Measurements from ENCODE around the gene CLDN14. TPM values are rescaled to one million over a fixed set of nuclear protein-coding genes. Genes with fewer than 3 reads are reported as not detected.

Gene CLDN14, protein sequence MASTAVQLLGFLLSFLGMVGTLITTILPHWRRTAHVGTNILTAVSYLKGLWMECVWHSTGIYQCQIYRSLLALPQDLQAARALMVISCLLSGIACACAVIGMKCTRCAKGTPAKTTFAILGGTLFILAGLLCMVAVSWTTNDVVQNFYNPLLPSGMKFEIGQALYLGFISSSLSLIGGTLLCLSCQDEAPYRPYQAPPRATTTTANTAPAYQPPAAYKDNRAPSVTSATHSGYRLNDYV
- not detected for total RNA-seq (ENCODE audit: unreplicated experiment)
- long read RNA-seq: 0 reads

DNA sequence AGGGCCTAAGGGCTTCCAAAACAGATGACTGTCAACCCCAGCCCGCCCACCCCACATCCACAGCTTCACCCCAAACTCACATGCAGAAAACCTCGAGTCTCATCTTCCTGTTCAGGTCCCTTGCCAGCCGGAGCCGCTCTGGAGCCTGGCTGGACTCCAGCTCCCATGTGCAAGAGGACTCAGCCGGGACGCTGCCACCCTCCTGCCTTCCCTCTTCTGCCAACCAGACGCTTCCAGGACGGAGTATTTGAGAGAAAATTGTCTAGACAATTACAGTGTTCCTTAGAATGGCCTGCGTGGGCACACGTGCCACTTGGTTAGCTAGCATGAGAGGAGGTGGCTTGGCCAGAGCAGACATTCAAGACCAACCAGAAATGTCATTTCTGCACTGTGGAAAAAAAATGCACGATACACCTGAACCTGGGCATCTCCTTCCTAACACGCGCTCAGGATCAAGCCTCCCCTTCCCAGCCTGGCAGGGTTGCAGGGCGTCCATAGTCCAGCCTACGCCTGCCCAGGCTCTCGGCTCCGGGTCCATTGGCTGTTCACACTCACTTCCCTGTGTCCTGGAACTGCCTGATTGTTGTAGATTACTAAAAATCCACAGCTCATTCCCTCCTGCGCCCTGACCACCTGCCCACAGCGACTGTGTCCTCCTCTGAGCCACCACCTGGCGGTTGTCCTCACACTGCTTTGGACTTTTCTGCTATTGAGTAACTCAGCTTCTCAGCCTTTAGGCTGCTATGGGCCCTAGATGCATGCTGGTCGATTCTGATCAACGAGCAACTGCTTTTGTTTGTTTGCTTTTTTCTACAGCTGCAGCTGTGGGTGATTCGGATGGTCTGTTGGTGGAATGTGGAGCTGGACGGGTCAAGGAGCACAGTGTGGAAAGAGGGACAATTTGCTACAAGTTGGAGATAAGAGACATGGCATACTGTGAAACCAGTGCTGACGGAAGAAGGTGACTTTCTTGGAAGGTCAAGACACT is at the start of gene CLDN14:
Gene CLDN14 (minus strand): TSS at position 708 of the 988 bp plus-strand sequence. CDS start 18,427 bp downstream, outside the sequence.
- Mint-ChIP-seq H3K27me3 (ENCODE audit: unreplicated experiment) (peaks cover 2% of the 10 kb centered on the region), H3K27ac (ENCODE audit: unreplicated experiment) (no peak within 1 kb of the TSS), H3K4me1 (ENCODE audit: low read depth, unreplicated experiment) (no peaks in the 10 kb centered on the region), H3K4me3 (ENCODE audit: unreplicated experiment) (no peak within 1 kb of the TSS), H3K9me3 (ENCODE audit: unreplicated experiment) (no peaks in the 10 kb centered on the region), H3K36me3 (ENCODE audit: unreplicated experiment) (no peaks in the 10 kb centered on the region)
- DNase-seq: no peak
- TF ChIP-seq, protein P1, sequence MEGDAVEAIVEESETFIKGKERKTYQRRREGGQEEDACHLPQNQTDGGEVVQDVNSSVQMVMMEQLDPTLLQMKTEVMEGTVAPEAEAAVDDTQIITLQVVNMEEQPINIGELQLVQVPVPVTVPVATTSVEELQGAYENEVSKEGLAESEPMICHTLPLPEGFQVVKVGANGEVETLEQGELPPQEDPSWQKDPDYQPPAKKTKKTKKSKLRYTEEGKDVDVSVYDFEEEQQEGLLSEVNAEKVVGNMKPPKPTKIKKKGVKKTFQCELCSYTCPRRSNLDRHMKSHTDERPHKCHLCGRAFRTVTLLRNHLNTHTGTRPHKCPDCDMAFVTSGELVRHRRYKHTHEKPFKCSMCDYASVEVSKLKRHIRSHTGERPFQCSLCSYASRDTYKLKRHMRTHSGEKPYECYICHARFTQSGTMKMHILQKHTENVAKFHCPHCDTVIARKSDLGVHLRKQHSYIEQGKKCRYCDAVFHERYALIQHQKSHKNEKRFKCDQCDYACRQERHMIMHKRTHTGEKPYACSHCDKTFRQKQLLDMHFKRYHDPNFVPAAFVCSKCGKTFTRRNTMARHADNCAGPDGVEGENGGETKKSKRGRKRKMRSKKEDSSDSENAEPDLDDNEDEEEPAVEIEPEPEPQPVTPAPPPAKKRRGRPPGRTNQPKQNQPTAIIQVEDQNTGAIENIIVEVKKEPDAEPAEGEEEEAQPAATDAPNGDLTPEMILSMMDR (IDR thresholded peaks at IDR 0.05; ENCODE audit: partially characterized antibody, unreplicated experiment): no peak

DNA sequence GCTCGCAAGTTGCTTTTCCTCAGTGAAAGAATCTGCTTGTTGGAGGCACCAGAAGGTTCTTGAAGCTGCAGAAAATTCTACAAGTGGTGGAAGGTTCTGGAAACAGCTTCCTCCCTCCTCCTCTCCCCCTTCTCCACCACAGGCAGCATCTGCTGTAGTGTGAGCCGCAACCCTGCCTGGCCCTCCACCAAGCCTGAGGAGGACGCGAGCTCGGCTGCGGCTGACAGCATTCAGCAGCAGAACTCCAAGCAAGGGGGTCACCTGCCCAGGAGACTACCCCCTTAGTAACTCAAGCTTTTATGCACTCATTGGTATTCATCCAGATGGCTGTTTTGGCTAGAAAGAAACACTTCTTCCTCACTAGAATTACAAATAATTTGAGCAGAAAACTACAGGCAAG is 48.8 kb upstream of the CLDN14 start:
- Mint-ChIP-seq H3K27ac (ENCODE audit: unreplicated experiment) (no peak overlapping the region), H3K27me3 (ENCODE audit: unreplicated experiment) (no peaks in the 10 kb centered on the region), H3K4me3 (ENCODE audit: unreplicated experiment) (no peak overlapping the region), H3K4me1 (ENCODE audit: low read depth, unreplicated experiment) (no peaks in the 10 kb centered on the region), H3K9me3 (ENCODE audit: unreplicated experiment) (peaks cover 2% of the 10 kb centered on the region), H3K36me3 (ENCODE audit: unreplicated experiment) (no peaks in the 10 kb centered on the region)
- TF ChIP-seq, protein P1 (IDR thresholded peaks at IDR 0.05; ENCODE audit: partially characterized antibody, unreplicated experiment): no peak
- no peak for DNase-seq

DNA sequence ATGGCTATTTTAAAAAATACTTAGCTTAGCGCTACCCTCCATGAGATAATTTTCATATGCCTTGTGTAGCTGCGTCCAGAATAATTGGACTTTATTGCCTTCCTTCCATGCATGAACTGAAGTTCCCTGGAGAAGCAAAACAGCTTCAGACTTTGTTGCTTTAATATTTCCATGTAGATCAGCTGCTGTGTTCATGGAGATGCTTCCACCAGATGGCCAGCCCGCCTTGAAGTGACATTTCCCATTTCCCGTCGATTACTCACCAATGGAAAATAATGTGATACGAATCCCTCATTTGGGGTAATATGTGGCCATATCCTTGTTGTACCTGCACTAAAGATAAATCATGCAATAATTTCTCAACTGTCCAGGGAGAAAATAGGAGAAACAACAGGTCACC is 47.4 kb upstream of the CLDN14 start:
- Mint-ChIP-seq H3K36me3 (ENCODE audit: unreplicated experiment) (no peaks in the 10 kb centered on the region), H3K4me1 (ENCODE audit: low read depth, unreplicated experiment) (no peaks in the 10 kb centered on the region), H3K9me3 (ENCODE audit: unreplicated experiment) (peaks cover 2% of the 10 kb centered on the region), H3K27me3 (ENCODE audit: unreplicated experiment) (no peaks in the 10 kb centered on the region), H3K4me3 (ENCODE audit: unreplicated experiment) (no peak overlapping the region), H3K27ac (ENCODE audit: unreplicated experiment) (no peak overlapping the region)
- no peak for DNase-seq
- TF ChIP-seq, protein P1 (IDR thresholded peaks at IDR 0.05; ENCODE audit: partially characterized antibody, unreplicated experiment): no peak

DNA sequence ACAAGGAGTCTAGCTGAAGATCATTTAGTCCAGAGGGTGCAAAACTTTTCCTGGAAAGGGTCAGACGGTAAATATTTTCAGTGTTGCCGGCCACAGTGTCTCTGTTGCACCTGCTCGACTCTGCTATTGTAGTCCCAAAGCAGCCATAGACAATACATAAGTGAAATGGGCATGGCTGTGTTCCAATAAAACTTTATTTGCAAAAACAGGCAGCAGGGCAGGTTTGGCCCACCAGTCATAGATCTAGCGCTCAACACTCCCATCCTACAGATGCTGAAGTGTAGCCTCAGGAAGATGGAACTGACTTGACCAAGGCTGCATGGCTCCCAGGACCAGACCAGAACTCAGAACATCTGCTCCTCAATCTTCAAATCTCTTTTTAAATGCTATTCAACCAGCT is 46.2 kb upstream of the CLDN14 start:
- Mint-ChIP-seq H3K4me1 (ENCODE audit: low read depth, unreplicated experiment) (peaks cover 3% of the 10 kb centered on the region), H3K9me3 (ENCODE audit: unreplicated experiment) (peaks cover 8% of the 10 kb centered on the region), H3K4me3 (ENCODE audit: unreplicated experiment) (no peak overlapping the region), H3K27me3 (ENCODE audit: unreplicated experiment) (no peaks in the 10 kb centered on the region), H3K27ac (ENCODE audit: unreplicated experiment) (no peak overlapping the region), H3K36me3 (ENCODE audit: unreplicated experiment) (no peaks in the 10 kb centered on the region)
- DNase-seq: no peak
- TF ChIP-seq, protein P1 (IDR thresholded peaks at IDR 0.05; ENCODE audit: partially characterized antibody, unreplicated experiment): no peak
